ENCODE results near the gene POLR1B. TPM values are rescaled to one million over a fixed set of nuclear protein-coding genes. Genes with fewer than 3 reads are reported as not detected.

The POLR1B gene
- total and polyA plus RNA-seq, 10 of the 15 experiments (the other 5 are each of a cell fraction or from before 2014, with no cell fraction given), result 13.4 to 55.8 (median 35.9) TPM

- TF ChIP-seq ZBTB4 (CRISPR knock-in tag; IDR thresholded peaks at IDR 0.05) (no peak), IKZF1 (conservative IDR thresholded peaks at IDR 0.05) (peak; percentile 50; the same call in 1 of the 2 replicates), NBN (IDR thresholded peaks at IDR 0.05) (peak; percentile 59; the same call in 1 of the 2 replicates), ZNF24 (IDR thresholded peaks at IDR 0.05) (no peak), GABPA (IDR thresholded peaks at IDR 0.05; ENCODE audit: low read depth) (no peak), MAX (IDR thresholded peaks at IDR 0.05; ENCODE audit: low read depth, low read length) (no peak), RFX5 (IDR thresholded peaks at IDR 0.05; ENCODE audit: low read depth, low read length) (no peak), PKNOX1 (IDR thresholded peaks at IDR 0.05) (no peak), MTA2 (IDR thresholded peaks at IDR 0.05; ENCODE audit: low read depth) (peak; percentile 39; the same call in 1 of the 2 replicates), ASH2L (IDR thresholded peaks at IDR 0.05; ENCODE audit: borderline replicate concordance, low read depth) (no peak), RUNX3 (IDR thresholded peaks at IDR 0.05; ENCODE audit: low read length) (peak; percentile 80), FOS (IDR thresholded peaks at IDR 0.05; ENCODE audit: borderline replicate concordance, extremely low read depth, insufficient read length) (no peak), CTCF (IDR thresholded peaks at IDR 0.05 in 2 of 3, conservative IDR thresholded peaks at IDR 0.05 in 1 of 3; ENCODE audit: control insufficient read depth in 2 of 3, extremely low read depth in 1 of 3, insufficient read depth in 1 of 3, low read depth in 3 of 3, low read length in 3 of 3) (peak; percentile 91 to 95 (median 92)), POLR2AphosphoS2 (IDR thresholded peaks at IDR 0.05; ENCODE audit: low read depth, low read length) (no peak), NKRF (conservative IDR thresholded peaks at IDR 0.05) (no peak), IRF3 (IDR thresholded peaks at IDR 0.05) (no peak), SUZ12 (IDR thresholded peaks at IDR 0.05; ENCODE audit: unreplicated experiment) (no peak), USF1 (IDR thresholded peaks at IDR 0.05; ENCODE audit: borderline replicate concordance, extremely low read length, insufficient read depth, low read depth, low read length) (no peak), CREB1 (IDR thresholded peaks at IDR 0.05; ENCODE audit: low read depth) (no peak), TBL1XR1 (IDR thresholded peaks at IDR 0.05; ENCODE audit: low read depth, low read length) (no peak)
Observed at GRCh38 chr2:112626604-112627059, 84.4 kb downstream of the POLR1B start (continued).

Data from GM12878 (cell line).